Activated naive CD4-positive, alpha-beta T cell treated with anti-CD3 and anti-CD28 coated beads, Interleukin-2, amount 50 U/mL, for 16 hours (primary cell): ENCODE results near the gene C19orf47.

Source experiments
- DNase-seq: peaks from one replicate; pipeline ENCODE4 v3.0.0-alpha.2; 2020

The C19orf47 gene

GRCh38 chr19:40348125-40348913, at the start of gene C19orf47, which contains the start of gene PLD3:
TSS of gene C19orf47 (minus strand) at chr19:40348397. CDS start at chr19:40341857, 6,540 bp downstream.
TSS of gene PLD3 (plus strand) at chr19:40348695. CDS start at chr19:40366484, 17,789 bp downstream.
- peak; percentile 99 for DNase-seq

- no peak for DNase-seq
Observed at GRCh38 chr19:40397568-40397906, 49.3 kb upstream of the C19orf47 start.

- no peak for DNase-seq
Observed at GRCh38 chr19:40396886-40397567, 48.8 kb upstream of the C19orf47 start.

GRCh38 chr19:40395956-40396355, 47.8 kb upstream of the C19orf47 start:
- no peak for DNase-seq

GRCh38 chr19:40394816-40395210, 46.6 kb upstream of the C19orf47 start:
- no peak for DNase-seq

GRCh38 chr19:40393894-40394815, 46.0 kb upstream of the C19orf47 start:
- no peak for DNase-seq

- no peak for DNase-seq
Observed at GRCh38 chr19:40392894-40393517, 44.8 kb upstream of the C19orf47 start.

- DNase-seq = no peak
Observed at GRCh38 chr19:40392123-40392522, 43.9 kb upstream of the C19orf47 start.

GRCh38 chr19:40390084-40390742, 42.0 kb upstream of the C19orf47 start, which contains the start of gene HIPK4:
TSS of gene HIPK4 (minus strand) at chr19:40390181. CDS start at chr19:40389902, 279 bp downstream.
- DNase-seq = no peak

- DNase-seq = no peak
Observed at GRCh38 chr19:40389404-40390083, 41.3 kb upstream of the C19orf47 start.

GRCh38 chr19:40388481-40388880, 40.3 kb upstream of the C19orf47 start:
- DNase-seq = no peak

- no peak for DNase-seq
Observed at GRCh38 chr19:40387155-40387554, 39.0 kb upstream of the C19orf47 start.

- DNase-seq = no peak
Observed at GRCh38 chr19:40383668-40384248, 35.6 kb upstream of the C19orf47 start.

GRCh38 chr19:40381321-40381720, 33.1 kb upstream of the C19orf47 start:
- DNase-seq = no peak

GRCh38 chr19:40380199-40381037, 32.2 kb upstream of the C19orf47 start:
- no peak for DNase-seq

- no peak for DNase-seq
Observed at GRCh38 chr19:40379446-40380198, 31.4 kb upstream of the C19orf47 start.

GRCh38 chr19:40378509-40378908, 30.3 kb upstream of the C19orf47 start:
- no peak for DNase-seq

- DNase-seq = no peak
Observed at GRCh38 chr19:40377876-40378385, 29.7 kb upstream of the C19orf47 start.

- no peak for DNase-seq
Observed at GRCh38 chr19:40376286-40376862, 28.2 kb upstream of the C19orf47 start.
